Astrocyte of the spinal cord (primary cell): ENCODE measurements around the gene PRTFDC1.

Source experiments
- DNase-seq: peaks from one replicate; pipeline ENCODE4 v3.0.0; 2011; ENCODE audit warnings: low read depth, low spot score
- H3K4me3 ChIP-seq: 2 replicates; pipeline ENCODE4 v1.5.1; 2011; ENCODE audit warnings: low read depth, mild to moderate bottlenecking, low read length, moderate library complexity
- in situ Hi-C: cut with HindIII; loops from 2 replicates; pipeline ENCODE4 v1.10.0; 2017; ENCODE audit warnings: low sequenced_read_pairs
- TF ChIP-seq, protein P1 (sequence below): IDR thresholded peaks from 2 replicates; pipeline ENCODE4 v1.5.1; 2012; ENCODE audit warnings: low read depth, mild to moderate bottlenecking, low read length, inconsistent platforms

Gene PRTFDC1

DNA sequence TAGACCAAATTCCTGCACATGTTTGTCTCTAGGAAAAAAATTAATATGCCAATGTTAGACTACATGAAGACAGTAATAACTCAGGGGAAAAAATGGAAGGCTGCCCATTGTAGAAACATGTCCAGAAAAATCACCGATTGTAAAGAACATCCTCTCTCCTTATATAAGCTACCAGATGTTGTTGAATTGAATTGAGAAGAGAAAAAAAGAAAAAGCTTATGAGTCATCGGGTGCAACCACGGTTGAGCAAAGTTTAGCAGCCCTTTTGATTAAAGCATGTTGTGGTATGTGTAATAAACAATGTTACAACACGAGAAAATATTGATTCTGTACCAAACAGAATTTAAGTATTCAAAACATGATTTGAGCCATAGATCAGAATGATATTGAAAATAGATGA is 126.4 kb downstream of the PRTFDC1 start:
- in situ Hi-C loops = no loop called here
- TF ChIP-seq, protein P1, sequence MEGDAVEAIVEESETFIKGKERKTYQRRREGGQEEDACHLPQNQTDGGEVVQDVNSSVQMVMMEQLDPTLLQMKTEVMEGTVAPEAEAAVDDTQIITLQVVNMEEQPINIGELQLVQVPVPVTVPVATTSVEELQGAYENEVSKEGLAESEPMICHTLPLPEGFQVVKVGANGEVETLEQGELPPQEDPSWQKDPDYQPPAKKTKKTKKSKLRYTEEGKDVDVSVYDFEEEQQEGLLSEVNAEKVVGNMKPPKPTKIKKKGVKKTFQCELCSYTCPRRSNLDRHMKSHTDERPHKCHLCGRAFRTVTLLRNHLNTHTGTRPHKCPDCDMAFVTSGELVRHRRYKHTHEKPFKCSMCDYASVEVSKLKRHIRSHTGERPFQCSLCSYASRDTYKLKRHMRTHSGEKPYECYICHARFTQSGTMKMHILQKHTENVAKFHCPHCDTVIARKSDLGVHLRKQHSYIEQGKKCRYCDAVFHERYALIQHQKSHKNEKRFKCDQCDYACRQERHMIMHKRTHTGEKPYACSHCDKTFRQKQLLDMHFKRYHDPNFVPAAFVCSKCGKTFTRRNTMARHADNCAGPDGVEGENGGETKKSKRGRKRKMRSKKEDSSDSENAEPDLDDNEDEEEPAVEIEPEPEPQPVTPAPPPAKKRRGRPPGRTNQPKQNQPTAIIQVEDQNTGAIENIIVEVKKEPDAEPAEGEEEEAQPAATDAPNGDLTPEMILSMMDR = no peak
- no peak overlapping the region for H3K4me3 ChIP-seq
- DNase-seq = peak; percentile 76

DNA sequence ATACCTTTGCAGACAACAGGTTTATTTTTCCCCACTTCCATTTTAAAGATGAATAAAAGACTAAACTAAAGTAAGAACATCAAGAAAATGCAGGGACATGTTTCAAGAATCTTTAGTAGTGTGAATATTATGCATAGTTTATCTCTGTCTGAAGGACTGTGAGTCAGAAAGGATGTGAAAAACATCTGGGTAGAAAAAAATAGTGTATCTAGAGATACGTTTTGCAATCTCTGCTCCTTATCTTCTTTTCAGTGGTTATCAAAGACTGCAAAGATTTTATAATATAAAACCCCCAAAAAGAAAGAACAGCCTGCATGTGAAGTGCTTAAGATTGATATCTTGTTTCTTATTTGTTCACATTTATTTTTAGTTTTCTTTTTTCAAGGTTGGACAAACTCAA is 126.9 kb downstream of the PRTFDC1 start:
- TF ChIP-seq, protein P1 = no peak
- peak; percentile 33 for DNase-seq
- no peak overlapping the region for H3K4me3 ChIP-seq

DNA sequence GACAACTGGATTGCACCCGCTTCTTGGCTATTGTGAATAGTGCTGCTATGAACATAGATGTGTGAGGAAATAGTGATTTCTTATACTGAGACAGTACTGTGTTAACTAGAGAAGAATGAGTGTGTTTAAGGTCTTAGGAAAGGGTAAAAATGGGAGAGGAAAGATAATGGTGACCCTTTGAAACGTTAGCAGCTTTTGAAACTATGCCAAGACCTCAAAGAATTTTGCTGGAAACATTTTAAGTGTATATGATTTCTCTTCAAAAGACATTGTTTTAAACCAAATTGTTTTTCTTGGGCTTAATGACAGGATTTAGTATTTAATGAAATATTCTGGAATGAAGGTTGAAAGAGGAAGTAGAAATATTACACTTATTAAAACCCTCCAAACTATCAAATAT is 127.9 kb downstream of the PRTFDC1 start:
- H3K4me3 ChIP-seq = no peak overlapping the region
- TF ChIP-seq, protein P1 = no peak
- in situ Hi-C loops = no loop called here
- no peak for DNase-seq

More for the DNA sequence above, 126.9 kb downstream of the PRTFDC1 start:
- in situ Hi-C loops = no loop called here

DNA sequence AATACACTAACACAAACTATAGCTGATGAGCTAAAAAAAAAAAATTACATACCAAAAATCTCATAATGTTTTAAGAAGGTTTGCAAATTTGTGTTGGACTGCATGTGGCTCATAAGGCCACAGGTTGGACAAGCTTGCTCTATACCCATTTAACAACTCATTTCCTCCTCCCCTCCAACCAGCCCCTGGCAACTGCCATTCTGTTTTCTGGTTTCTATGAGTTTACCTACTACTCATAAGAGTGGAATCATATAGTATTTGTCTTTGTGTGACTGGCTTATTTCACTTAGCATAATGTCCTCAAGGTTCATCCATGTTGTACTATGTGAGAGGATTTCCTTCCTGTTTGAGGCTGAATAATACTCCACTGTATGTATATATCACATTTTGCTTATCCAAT is 128.3 kb downstream of the PRTFDC1 start:
- H3K4me3 ChIP-seq = no peak overlapping the region
- in situ Hi-C loops = no loop called here
- no peak for DNase-seq
- TF ChIP-seq, protein P1 = no peak

DNA sequence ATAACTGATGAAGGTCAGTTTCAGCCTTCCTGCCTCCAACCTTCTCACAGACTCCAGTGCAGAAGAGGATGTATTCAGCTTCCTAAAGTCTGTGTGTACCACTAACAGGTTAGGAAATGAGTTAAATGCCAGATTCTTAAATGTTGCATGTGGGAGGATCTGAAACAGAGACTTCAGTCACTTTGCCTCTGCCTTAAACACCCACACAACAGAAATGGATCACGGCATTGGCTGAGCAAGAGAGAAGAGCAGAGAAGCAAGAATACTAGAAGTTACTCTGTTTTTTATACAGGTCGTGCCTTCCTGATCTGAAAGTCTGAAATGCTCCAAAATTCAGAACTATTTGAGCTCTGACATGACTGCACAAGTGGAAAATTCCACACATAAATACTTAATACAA is 129.8 kb downstream of the PRTFDC1 start:
- no peak overlapping the region for H3K4me3 ChIP-seq
- TF ChIP-seq, protein P1 = no peak
- no peak for DNase-seq
- in situ Hi-C loops = no loop called here

DNA sequence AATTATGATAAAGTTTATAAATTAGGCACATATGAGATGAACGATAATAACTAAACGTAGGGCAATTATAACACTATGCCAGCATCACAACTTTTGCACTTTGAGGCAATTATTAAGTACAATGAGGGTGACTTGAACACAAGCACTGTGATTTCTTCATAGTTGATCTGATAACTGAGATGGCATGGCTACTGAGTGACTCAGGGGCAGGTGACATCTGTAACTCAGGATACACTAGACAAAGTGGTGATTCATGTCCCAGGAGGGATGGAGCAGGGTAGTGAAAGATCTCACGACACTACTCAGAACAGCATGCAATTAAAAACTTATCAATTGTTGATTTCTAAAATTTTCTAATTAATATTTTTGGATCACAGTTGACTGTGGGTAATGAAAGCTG is 130.4 kb downstream of the PRTFDC1 start:
- no peak for DNase-seq
- in situ Hi-C loops = no loop called here

More for the DNA sequence above, 130.4 kb downstream of the PRTFDC1 start:
- TF ChIP-seq, protein P1 = no peak
- H3K4me3 ChIP-seq = no peak overlapping the region
